C4-2B (cell line): ENCODE results near the gene LMCD1.

Source experiments
- H3K27ac ChIP-seq: fragments of 450-650 bp; 2 replicates; pipeline ENCODE4 v1.5.1; 2017
- ZFX ChIP-seq: fragments of 450-650 bp; IDR thresholded peaks from 2 replicates; pipeline ENCODE4 v1.6.1; 2017
- TF ChIP-seq, protein P1 (sequence below): fragments of 450-650 bp; conservative IDR thresholded peaks from 2 replicates; pipeline ENCODE4 v1.5.1; 2017; ENCODE audit warnings: mild to moderate bottlenecking

Gene LMCD1

GRCh38 chr3:8610951-8611350 lies 109.3 kb downstream of the LMCD1 start:
- no peak overlapping the region for H3K27ac ChIP-seq
- TF ChIP-seq ZFX: no peak
- TF ChIP-seq, protein P1, sequence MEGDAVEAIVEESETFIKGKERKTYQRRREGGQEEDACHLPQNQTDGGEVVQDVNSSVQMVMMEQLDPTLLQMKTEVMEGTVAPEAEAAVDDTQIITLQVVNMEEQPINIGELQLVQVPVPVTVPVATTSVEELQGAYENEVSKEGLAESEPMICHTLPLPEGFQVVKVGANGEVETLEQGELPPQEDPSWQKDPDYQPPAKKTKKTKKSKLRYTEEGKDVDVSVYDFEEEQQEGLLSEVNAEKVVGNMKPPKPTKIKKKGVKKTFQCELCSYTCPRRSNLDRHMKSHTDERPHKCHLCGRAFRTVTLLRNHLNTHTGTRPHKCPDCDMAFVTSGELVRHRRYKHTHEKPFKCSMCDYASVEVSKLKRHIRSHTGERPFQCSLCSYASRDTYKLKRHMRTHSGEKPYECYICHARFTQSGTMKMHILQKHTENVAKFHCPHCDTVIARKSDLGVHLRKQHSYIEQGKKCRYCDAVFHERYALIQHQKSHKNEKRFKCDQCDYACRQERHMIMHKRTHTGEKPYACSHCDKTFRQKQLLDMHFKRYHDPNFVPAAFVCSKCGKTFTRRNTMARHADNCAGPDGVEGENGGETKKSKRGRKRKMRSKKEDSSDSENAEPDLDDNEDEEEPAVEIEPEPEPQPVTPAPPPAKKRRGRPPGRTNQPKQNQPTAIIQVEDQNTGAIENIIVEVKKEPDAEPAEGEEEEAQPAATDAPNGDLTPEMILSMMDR: no peak

- H3K27ac ChIP-seq: no peak overlapping the region
- TF ChIP-seq, protein P1: no peak
- no peak for TF ChIP-seq ZFX
Observed at GRCh38 chr3:8617921-8618320, 116.3 kb downstream of the LMCD1 start.

DNA sequence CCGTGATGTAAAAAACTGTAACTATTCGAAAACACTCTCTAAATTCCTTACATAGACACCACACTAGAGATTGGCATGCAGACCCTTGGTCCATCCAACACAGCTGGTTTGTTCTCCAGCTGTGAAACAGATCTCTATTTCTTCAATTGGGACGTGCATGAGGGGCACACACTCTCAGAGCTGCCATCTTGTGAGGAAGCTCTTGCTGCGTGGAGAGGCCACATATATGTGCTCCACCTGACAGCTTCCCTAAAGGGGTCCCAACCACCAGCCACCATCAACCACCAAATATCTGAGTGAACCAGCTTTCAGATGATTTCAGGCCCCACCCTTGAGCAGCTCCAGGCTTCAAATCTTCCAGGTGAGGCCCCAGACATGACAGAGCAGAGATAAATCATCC lies 117.3 kb downstream of the LMCD1 start:
- TF ChIP-seq, protein P1: no peak
- no peak overlapping the region for H3K27ac ChIP-seq

GRCh38 chr3:8619548-8619947 lies 117.9 kb downstream of the LMCD1 start:
- TF ChIP-seq, protein P1: no peak
- TF ChIP-seq ZFX: no peak
- H3K27ac ChIP-seq: no peak overlapping the region

DNA sequence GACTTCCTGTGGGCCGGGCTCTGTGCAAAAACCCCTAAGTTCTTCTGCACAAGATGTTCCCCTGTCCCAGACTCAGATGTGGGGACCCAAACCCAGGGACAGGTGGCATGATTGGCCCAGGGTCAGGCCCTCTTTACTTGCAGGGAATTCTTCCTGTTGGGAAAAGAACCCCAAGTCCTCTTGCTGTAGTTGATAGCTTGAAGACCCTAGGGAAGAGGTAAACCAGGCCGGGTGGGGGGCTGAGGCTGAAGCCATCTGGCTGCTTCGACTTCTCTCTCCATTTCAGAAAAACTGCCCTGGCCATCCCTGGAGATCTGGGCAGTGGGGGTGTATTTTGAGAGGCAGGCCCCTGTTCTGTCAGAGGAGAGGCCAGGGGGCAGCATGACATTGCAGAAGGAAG lies 119.5 kb downstream of the LMCD1 start:
- TF ChIP-seq ZFX: no peak
- TF ChIP-seq, protein P1: no peak
- H3K27ac ChIP-seq: no peak overlapping the region

GRCh38 chr3:8621872-8622271 lies 120.2 kb downstream of the LMCD1 start:
- TF ChIP-seq, protein P1: no peak
- TF ChIP-seq ZFX: no peak
- no peak overlapping the region for H3K27ac ChIP-seq

DNA sequence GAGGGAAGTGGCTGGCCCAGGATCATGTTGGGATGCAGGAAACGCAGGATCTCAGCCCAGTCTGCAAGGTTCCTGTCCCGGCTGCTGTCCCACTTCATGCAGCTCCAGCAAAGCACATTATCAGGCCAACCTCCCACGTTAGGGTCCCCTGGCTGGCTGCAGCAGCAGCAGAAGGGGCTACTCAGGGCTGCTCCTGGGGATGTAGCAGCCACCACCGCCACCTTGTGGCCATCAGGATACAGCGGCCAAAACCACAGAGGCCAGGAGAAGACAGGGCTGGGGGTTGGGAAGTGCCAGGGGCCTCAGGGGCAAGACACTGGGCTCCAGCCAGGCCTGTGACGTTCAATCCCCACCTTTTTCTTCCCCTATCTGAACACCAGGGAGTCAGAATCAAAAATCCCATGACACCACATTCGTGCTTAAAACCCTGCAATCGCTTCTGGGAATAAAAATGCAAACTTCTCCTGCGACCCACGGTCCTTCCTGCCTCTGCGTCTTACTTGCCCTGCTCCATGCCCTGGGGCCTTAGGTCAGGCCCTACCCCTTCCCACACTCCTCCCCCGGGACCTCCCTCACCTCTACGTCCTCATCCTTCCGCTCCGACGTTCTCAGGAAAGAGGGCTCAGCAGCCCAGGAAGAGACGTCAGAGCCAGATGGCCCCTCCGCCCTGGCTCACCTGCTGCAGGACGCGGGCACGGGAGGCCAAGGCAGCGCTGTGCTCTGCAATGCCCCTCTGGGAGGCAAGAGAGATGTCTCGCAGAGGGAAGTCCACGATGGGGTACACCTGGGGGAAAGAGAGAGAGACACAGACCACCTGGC lies 121.5 kb downstream of the LMCD1 start:
- H3K27ac ChIP-seq: no peak overlapping the region

More for the DNA sequence above, 121.5 kb downstream of the LMCD1 start:
- TF ChIP-seq ZFX: no peak
- TF ChIP-seq, protein P1: peak; percentile 87
